Measurements from ENCODE around the gene TMEM145.

TMEM145 gene

DNA sequence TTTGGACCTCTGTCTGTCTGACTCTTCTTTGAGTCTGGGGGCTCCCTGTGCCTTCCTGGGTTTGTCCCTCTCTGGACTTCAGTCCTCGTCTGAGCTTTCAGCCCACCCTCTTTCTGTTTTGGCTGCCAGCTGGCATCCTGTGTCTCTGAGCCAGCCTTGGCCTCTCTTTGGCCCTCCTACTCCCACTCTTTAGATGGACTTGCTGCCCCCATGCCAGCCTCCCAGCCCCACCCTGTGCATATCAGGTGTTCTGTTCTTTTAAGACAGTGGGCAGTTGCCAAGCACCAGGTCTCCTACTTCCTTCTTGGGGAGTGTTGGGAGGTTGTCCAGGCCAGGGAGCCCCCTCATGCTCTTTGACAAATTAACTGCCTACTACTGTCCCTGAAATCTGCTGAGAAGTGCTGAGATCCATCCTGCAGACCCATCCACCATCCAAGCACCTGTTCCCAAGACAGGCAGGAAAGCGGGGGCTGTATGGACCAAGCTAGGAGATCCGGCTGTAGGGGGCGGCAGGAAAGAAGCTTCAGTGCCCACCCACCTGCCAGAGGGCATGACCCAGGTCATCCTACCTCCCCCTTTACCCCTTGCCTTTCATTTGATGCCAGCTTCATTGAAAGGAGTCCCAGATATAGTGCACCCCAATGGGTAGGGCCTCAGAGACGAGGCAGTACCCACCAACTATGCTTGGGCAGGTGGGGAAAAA, 34.5 kb upstream of the TMEM145 start:
- no peak for DNase-seq

GRCh38 chr19:42279155-42279901, 33.8 kb upstream of the TMEM145 start:
- DNase-seq = no peak

GRCh38 chr19:42279902-42280814, 33.0 kb upstream of the TMEM145 start:
- peak; percentile 80 for DNase-seq

DNA sequence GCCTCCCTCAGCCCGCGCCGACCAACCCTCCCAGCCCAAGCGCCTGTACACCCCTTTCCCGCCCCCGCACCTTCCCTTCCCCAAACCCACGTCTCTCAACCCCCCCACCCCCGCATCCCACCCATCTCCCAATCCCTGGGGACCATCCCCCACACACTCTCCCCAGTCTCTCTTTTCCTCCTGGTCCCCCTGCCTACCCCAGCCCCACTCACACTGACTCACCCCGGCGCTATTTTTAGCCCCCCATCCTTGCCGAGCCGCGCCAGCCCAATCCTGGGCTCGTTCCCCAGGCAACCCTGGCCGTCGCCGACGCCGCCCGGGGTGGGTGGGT, 32.3 kb upstream of the TMEM145 start:
- DNase-seq = no peak

DNA sequence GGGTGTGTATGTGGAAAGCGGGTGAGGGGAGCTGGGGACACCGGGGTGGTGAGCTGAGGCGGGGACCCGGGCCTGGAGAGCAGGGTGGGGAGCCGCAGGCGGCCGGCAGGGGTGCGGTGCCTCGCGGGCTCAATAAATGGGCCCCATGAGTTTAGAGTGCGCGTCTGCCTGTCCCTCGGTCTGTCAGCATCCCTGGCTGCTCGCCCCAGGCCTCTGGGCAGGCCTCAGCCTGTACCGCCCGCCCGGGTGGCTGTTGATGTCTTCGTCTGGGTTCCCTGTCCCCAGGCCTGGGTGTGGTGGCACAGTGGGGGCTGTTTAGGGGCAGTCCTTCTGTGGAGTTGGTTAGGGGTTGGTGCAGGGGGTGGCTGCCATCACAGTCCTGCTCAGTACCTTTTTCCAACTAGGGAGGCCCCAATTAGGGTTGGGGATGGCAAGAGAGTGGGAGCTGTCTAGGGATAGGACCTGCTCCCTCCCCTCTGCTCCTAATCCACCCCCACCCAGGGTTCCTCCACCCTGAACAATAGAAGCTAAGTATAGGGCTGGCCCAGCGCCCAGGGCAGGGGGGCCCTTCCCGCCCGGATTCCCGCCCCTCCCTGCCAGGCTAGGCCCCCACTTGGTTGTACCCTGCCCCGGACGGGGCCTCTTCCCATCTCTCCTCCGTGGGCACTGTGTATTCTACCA, 31.8 kb upstream of the TMEM145 start:
- peak; percentile 4 for DNase-seq

DNA sequence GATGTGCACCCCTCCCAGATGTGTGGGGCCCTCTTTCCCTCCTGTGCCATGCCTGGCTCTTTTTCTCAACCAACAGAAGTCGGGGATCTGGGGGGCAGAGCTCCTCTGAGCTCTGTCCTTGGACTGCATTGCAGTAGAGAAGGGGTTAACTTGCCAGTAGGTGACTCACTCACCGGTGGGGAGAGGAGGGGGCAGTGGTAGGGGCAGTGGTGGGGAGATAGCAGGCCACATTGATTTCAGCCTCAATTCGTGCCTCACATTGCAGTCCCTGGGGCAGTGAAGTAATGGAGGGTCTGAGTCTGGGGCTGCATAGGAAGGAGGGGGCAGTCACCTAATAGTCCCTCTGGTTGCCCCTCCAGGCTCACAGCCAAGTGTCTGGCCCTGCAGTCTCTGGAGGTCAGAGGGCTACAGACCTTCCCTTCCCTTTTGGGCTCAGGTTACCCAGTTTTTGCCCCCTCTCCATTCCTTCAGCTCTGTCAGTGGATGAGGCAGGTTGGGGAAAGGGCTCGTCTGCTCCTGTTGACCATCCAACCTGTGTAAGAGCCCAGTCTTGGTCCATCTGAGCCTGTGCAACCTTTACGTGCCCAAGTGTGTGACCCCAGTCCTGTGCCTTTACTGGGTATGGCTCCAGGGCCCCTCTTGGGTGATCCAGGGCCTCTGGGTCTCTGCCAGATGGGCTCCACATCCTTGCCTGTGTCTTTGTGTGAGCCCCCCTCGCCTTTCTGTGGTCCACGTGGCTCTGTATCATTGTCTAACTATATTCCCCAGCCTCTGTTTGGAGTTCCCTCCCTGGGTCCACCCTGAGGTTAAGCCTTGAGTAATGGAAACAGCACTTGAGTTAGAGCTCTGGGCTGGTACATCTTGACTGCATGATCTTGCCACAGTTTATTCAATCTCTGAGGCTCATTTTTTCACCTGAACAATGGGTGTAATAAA, 31.0 kb upstream of the TMEM145 start:
- no peak for DNase-seq

DNA sequence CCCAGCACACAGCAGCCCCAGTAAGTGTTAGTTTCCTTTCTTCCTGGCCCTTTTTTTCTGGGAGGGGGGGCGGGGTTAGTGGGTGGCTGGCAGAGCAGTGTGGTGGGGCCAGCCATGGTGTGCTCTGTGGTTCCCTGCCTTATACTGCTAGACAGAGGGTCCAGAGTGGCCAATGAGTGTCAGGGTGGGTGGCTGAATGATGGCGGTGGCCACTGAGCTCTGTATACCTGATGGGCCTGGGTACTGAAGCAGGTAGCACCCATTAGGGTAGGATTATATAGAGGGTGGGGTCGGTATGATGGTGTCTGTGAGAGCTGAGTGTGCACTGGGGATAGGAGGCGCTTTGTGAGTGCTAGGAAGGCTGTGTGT, 30.3 kb upstream of the TMEM145 start:
- no peak for DNase-seq

GRCh38 chr19:42283188-42284065, 29.7 kb upstream of the TMEM145 start:
- DNase-seq = peak; percentile 83

- peak; percentile 76 for DNase-seq
Observed at GRCh38 chr19:42284066-42284501, 29.0 kb upstream of the TMEM145 start.

DNA sequence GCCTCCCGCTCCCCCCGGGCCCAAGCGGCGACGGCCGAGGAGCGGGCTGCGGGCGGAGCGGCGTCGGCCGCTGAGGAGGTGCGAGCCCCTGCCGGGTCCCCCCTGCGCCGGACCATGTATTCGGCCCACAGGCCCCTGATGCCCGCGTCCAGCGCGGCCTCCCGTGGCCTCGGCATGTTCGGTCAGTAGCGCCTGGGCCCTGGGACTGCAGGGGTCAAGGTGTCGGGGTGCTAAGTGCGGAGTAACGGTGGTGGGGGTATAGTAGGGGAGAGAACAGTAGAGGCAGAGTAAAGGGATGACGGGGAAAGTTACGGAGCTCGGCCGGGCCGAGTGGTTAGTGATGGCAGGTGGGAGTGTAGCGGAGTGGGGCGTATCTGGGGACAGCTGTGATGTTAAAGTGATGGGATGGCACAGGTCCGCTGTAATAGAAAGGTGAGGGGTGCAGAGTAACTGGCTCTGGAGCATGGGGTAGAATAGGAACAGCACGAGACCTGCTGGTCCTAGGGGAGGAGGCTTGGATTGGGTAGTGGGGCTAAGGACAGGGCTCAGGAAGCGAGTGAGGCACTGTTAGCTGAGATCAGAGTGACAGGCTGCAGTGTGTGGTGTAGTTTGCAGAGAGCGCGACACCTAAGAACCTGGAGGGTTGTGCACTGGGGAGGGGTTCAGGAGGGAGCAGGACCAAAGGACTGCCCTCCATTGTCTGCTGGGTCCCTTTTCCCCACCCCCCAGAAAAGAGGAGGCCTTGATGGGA, 28.3 kb upstream of the TMEM145 start:
- no peak for DNase-seq

- no peak for DNase-seq
Observed at GRCh38 chr19:42285541-42285941, 27.6 kb upstream of the TMEM145 start.

DNA sequence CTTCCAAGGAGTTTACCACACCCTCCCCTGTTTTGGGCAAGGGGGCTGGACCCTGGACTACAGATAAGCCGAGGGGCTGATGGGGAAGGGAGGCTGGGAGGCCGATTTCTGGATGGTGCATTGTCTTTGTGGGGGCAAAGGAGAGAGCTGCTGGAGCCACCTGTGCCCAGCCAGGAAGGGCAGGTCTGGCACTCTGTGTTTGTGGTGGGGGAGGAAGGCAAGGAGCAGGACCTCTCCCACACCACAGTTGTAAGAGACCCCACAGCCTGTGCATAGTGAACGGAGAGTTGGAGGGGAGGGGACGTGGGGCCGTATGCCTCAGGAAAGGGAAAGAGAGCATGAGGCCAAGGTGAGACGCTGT, 27.1 kb upstream of the TMEM145 start:
- no peak for DNase-seq

DNA sequence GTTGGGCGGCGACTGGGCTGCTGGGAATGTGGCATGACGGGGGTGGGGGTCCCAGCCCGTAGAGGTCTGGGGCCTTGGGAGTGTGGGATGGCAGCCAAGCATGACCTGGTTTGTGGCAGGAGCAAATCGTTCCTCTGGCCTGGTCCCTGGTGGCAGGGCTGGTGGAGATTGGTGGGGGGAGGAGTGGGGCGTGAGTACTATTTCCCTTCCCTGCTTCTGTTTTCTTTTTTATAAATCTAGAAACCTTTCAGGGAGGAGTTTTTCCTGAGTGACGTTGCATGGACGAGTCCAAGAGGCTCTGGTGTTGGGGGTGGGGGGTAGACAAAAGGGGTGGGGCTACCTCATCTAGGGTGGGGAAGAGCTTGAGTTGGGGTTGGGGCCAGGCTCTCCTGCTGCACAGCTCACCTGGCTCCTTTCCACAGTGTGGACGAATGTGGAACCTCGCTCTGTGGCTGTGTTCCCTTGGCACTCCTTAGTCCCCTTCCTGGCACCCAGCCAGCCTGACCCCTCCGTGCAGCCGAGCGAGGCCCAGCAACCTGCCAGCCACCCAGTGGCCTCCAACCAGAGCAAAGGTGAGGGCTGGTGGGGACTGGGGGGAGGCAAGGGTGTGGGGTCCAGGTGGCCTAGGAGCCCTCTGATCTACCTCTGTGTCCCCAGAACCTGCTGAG, 26.6 kb upstream of the TMEM145 start:
- no peak for DNase-seq

DNA sequence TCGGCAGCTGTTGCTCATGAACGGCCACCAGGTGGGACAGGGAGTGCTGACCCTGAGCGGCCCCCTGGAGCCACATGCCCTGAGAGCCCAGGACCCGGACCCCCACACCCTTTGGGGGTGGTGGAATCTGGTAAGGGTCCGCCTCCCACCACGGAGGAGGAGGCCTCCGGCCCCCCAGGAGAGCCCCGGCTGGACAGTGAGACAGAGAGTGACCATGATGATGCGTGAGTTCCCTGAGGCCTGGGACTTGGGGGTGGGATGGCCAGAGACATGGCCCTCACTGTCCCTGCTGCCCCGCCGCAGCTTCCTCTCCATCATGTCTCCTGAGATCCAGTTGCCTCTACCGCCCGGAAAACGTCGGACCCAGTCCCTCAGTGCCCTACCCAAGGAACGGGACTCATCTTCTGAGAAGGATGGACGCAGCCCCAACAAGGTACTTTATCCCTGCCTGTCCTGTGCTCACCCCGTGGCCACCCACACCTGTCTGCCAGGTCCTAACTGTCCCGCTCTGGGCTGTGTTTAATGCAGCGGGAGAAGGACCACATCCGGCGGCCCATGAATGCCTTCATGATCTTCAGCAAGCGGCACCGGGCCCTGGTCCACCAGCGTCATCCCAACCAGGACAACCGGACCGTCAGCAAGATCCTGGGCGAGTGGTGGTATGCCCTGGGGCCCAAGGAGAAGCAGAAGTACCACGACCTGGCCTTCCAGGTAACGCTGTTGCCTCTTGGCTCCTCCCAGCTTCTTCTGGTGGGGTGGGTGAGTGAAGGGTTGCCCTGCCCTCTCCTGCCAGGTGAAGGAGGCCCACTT, 25.9 kb upstream of the TMEM145 start:
- no peak for DNase-seq

- no peak for DNase-seq
Observed at GRCh38 chr19:42287827-42288107, 25.3 kb upstream of the TMEM145 start.

- no peak for DNase-seq
Observed at GRCh38 chr19:42288387-42288786, 24.7 kb upstream of the TMEM145 start.

- DNase-seq = no peak
Observed at GRCh38 chr19:42288881-42289555, 24.1 kb upstream of the TMEM145 start.

DNA sequence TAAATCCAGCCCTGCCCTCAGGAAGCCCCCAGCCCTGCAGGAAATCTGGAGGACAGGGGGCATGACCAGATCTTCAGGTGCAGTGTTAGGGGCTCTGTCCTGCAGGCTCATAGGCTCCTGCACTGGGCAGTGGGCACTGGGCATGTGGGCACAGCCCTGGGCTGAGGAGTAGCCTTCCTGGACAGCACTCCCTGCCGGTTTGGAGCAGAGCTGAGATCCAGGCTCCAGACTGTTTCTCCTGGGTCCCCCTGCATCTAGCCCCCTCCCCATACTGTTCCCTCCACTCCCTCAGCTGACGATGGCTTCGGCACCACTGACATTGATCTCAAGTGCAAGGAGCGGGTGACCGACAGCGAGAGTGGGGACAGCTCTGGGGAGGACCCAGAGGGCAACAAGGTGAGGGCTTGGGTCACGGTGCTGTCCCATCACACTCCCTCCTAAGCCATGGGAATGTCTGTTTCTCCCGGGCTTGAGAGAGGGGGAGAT, 23.5 kb upstream of the TMEM145 start:
- DNase-seq = no peak

Measured in NCI-H510A treated with DMSO at 0.1 percent for 48 hours (cell line).